Jurkat, Clone E6-1 (cell line): Measurements from ENCODE around the gene MMP3. TPM values are rescaled to one million over a fixed set of nuclear protein-coding genes. Genes with fewer than 3 reads are reported as not detected.
"Not testable (repeated sequence)": the region's sequence is repeated elsewhere in the genome, so short reads cannot be mapped to it uniquely, and the experiment has no call there.

Experiments used
- DNase-seq: peaks from one replicate; pipeline ENCODE4 v3.0.0-alpha.2; 2011; ENCODE audit warnings: low read depth, low spot score
- H3K4me3 ChIP-seq: 2 replicates; pipeline ENCODE4 v1.5.1; 2011; ENCODE audit warnings: mild to moderate bottlenecking, low read length, control low read depth, moderate library complexity
- polyA plus RNA-seq: library from polyadenylated mRNA; unstranded; fragments of >200 nt; gene quantifications from one replicate; pipeline ENCODE4 v1.2.1, GENCODE V29; 2012; ENCODE audit warnings: missing spikeins; ENCODE audit not compliant: insufficient read length, insufficient read depth

The MMP3 gene
- not detected for polyA plus RNA-seq

- DNase-seq, result no peak
- no peak within 1 kb of the TSS for H3K4me3 ChIP-seq
Measured at GRCh38 chr11:102843489-102843888, at the start of gene MMP3. Gene MMP3 (minus strand): TSS chr11:102843609. CDS start chr11:102843546, 63 bp downstream.

DNA sequence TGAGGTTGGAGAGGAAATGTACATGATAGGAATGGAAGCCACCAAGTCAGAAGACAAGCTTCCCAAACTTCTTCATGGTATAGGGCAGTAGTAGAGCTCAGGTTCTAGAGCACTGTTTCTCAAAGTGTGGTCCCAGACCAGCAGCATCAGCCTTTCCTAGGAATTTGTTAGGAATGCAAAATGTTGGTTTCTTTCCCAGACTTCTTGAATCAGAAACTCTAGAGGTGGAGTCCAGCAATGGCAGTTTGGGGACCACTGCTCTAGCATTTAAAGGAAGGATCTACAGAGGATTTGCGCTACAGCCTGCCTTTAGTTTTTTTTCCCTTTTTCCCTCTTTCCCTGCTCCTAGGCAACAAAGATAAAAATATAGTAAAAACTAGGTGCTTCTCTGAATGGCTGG lies 48.3 kb upstream of the MMP3 start:
- no peak for DNase-seq
- H3K4me3 ChIP-seq, result no peak overlapping the region

DNA sequence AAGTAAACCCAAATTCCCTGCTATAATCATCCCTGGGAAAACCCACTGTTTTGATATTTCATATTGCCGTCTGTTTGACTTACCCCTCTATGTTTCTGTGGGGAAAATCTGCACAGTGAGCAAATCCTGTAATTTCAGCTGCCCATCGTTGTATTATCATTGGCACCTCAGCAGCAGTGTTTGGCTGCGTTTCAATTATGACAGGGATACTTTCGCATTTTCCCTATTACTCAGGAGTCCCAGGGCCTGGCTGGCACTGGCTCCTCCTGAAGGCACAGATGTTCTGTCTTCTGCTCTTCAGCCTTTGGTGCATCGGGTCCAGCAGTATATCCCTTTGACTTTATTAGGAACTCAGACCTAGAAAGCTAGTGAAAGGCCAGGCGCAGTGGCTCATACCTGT lies 43.6 kb upstream of the MMP3 start:
- H3K4me3 ChIP-seq, result no peak overlapping the region
- no peak for DNase-seq

DNA sequence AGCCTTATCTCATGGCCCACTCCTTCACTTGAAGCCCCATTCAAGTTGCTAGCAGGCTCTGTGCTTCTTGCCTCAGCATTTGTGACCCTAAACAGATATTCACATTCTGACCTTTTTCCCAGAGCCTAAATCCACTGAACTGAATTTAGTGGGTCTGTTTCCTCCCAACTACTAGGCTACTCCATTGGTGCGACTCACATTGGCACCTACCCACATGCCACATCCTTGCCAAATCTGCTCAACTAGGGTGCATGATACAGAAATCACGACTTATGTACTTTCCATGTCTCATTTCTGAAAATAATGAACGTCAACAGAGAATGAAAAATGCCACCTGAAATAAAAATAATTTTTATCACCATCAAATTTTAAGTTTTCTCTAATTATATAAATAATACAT lies 39.7 kb upstream of the MMP3 start:
- H3K4me3 ChIP-seq, result no peak overlapping the region
- no peak for DNase-seq

DNA sequence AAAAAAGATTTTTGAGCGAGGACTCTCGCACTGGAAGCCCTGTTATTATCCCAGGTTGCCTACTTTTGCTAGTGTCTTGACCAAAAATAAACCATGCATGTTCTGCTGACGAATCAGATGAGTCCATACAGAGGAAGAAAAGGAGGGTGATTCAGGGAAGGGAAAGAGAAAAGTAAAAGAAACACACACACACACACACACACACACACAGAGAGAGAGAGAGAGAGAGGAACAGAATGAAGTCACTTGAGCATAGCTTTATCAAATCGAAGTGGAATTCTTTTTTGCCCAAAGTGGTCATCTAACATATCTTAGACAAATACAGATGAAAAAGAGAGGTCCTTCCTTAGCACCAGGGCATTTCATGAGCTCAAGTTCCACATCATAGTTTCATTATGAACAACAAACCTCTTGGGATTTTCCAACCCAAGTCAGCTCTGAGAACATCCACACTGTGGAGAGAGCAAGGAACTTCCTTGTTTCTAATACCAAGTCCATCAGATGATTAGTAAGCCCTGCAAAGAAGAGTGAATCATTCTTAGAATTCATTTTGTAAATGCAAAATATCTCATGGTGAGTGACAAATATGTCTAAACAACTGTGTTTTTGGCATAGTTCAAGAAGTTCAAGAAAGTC lies 39.1 kb upstream of the MMP3 start:
- no peak for DNase-seq

GRCh38 chr11:102879801-102880200 lies 36.4 kb upstream of the MMP3 start:
- DNase-seq, result no peak
- H3K4me3 ChIP-seq, result no peak overlapping the region

More for the DNA sequence above, 39.1 kb upstream of the MMP3 start:
- no peak overlapping the region for H3K4me3 ChIP-seq

- no peak overlapping the region for H3K4me3 ChIP-seq
- DNase-seq, result no peak
Measured at GRCh38 chr11:102878595-102878994, 35.2 kb upstream of the MMP3 start.

DNA sequence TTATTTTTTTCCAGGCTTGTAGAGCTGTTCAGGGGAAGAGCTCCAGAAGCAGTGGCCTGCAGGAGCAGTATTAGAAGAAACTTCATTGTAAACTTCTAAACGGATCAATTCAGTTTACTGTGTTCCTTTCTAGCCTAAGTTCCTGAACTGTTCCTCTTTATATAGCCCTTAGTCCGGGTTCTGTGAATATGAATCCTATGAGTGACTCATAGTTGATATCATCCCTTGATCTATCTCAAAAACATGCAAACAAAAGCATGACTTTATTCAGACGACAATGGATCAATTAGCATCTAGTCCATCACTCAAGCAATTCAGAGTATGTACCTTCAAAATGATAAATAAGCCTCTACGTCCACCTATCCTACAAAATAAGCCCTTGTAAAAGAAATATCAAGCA lies 31.4 kb upstream of the MMP3 start, which contains the start of gene MMP12:
Gene MMP12 (minus strand): TSS at position 131 of the 400 bp plus-strand sequence. CDS start 45 bp downstream, at position 86.
- DNase-seq, result no peak

GRCh38 chr11:102869354-102869964 lies 26.1 kb upstream of the MMP3 start:
- not testable (repeated sequence) for H3K4me3 ChIP-seq, DNase-seq

More for the DNA sequence above, 31.4 kb upstream of the MMP3 start, which contains the start of gene MMP12:
- H3K4me3 ChIP-seq, result no peak within 1 kb of the TSS

- no peak for DNase-seq
- no peak overlapping the region for H3K4me3 ChIP-seq
Measured at GRCh38 chr11:102868339-102868738, 24.9 kb upstream of the MMP3 start.

GRCh38 chr11:102864724-102865123 lies 21.3 kb upstream of the MMP3 start:
- DNase-seq, result no peak
- no peak overlapping the region for H3K4me3 ChIP-seq

DNA sequence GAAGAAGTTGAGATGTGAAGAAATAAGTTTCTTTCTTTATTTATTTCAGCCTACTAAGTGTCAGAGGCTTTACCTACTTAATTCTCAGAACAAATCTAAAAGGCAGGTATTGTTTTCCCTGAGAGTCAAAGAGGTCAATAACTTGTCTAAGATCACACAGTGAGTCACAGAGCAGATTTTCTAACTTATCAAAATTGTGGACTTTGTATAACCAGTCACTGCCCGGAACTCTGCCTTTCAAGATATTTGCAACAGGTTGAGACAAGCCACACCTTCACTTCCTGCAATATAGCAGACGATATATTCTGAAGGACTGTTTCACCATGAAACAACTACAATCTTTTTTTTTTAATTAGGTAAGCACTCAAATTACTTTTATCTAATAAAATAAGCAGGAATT lies 10.5 kb upstream of the MMP3 start:
- no peak overlapping the region for H3K4me3 ChIP-seq
- DNase-seq, result no peak

DNA sequence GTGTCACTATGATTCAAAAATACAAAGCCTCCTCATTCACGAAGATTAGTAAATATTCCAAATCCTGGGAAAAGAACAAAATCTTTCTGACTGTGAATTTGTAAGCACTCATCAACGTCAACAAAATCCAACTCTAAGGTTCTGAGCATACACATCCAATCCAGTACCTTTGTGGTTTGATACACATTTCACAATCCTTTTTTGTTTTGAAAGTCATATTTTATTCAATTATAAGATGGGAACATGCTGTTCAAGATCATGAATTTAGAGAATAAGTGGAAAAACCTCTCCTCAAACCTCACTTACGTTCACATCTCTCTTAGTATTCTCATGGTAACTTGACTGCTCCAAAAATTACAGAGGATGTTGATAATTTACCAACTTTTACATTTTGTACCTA lies 9.6 kb upstream of the MMP3 start:
- DNase-seq, result no peak
- H3K4me3 ChIP-seq, result no peak overlapping the region

- DNase-seq, result no peak
- H3K4me3 ChIP-seq, result no peak overlapping the region
Measured at GRCh38 chr11:102850973-102851745, 7.8 kb upstream of the MMP3 start.

GRCh38 chr11:102849311-102849710 lies 5.9 kb upstream of the MMP3 start:
- H3K4me3 ChIP-seq, result no peak overlapping the region
- no peak for DNase-seq

GRCh38 chr11:102846292-102846691 lies 2.9 kb upstream of the MMP3 start:
- no peak for DNase-seq
- H3K4me3 ChIP-seq, result no peak overlapping the region

GRCh38 chr11:102842930-102843329 lies 479 bp downstream of the MMP3 start:
- no peak overlapping the region for H3K4me3 ChIP-seq
- DNase-seq, result no peak

- no peak overlapping the region for H3K4me3 ChIP-seq
- no peak for DNase-seq
Measured at GRCh38 chr11:102840018-102840417, 3.4 kb downstream of the MMP3 start.

- DNase-seq, result no peak
- no peak overlapping the region for H3K4me3 ChIP-seq
Measured at GRCh38 chr11:102837646-102838045, 5.8 kb downstream of the MMP3 start.

DNA sequence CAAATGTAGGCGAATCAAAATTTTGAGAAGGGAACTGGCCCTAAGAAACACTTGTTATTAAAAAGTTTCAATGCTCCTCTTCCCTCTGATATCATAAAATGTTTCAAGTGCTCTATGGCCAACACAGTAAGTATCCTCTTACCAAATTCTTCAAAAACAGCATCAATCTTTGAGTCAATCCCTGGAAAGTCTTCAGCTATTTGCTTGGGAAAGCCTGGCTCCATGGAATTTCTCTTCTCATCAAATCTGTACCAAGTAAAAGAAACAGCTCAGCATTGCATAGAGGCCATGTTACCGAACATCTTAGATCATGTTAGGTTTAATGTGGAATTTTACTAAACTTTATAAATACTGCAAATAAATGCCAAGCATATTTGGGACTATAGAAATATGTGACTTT lies 6.3 kb downstream of the MMP3 start:
- no peak for DNase-seq
- no peak overlapping the region for H3K4me3 ChIP-seq
